COR-L47 (cell line): ENCODE data around the gene TRAF3.

Source experiments
- DNase-seq: peaks from one replicate; lab custom pipeline; 2025; lab: John Stamatoyannopoulos, UW

TRAF3 gene

GRCh38 chr14:102776761-102777710 lies at the start of gene TRAF3:
Gene TRAF3 (plus strand): TSS chr14:102777449. CDS start chr14:102870202, 92,753 bp downstream.
- DNase-seq, result peak; percentile 46

- DNase-seq, result no peak
These were observed 48.7 kb upstream of the TRAF3 start for GRCh38 chr14:102728501-102728900.

- no peak for DNase-seq
These were observed 48.0 kb upstream of the TRAF3 start for GRCh38 chr14:102729268-102729667.

GRCh38 chr14:102729825-102730224 lies 47.4 kb upstream of the TRAF3 start:
- no peak for DNase-seq

GRCh38 chr14:102731101-102731870 lies 46.0 kb upstream of the TRAF3 start:
- DNase-seq, result no peak

GRCh38 chr14:102731871-102732800 lies 45.1 kb upstream of the TRAF3 start:
- no peak for DNase-seq

GRCh38 chr14:102732924-102733323 lies 44.3 kb upstream of the TRAF3 start:
- DNase-seq, result no peak

GRCh38 chr14:102733326-102733725 lies 43.9 kb upstream of the TRAF3 start:
- DNase-seq, result no peak

GRCh38 chr14:102734436-102734835 lies 42.8 kb upstream of the TRAF3 start:
- no peak for DNase-seq

- no peak for DNase-seq
These were observed 40.3 kb upstream of the TRAF3 start for GRCh38 chr14:102736956-102737355.

GRCh38 chr14:102737402-102738372 lies 39.6 kb upstream of the TRAF3 start:
- no peak for DNase-seq

GRCh38 chr14:102738373-102739189 lies 38.7 kb upstream of the TRAF3 start:
- no peak for DNase-seq

- no peak for DNase-seq
These were observed 38.1 kb upstream of the TRAF3 start for GRCh38 chr14:102739190-102739469.

GRCh38 chr14:102746634-102747438 lies 30.4 kb upstream of the TRAF3 start:
- no peak for DNase-seq

- no peak for DNase-seq
These were observed 28.4 kb upstream of the TRAF3 start for GRCh38 chr14:102748806-102749205.

GRCh38 chr14:102749393-102750305 lies 27.6 kb upstream of the TRAF3 start:
- DNase-seq, result peak; percentile 88

GRCh38 chr14:102750376-102750775 lies 26.9 kb upstream of the TRAF3 start:
- no peak for DNase-seq

GRCh38 chr14:102751088-102751487 lies 26.2 kb upstream of the TRAF3 start:
- no peak for DNase-seq
